GM18499 (cell line): ENCODE results near the gene WT1.

Experiments
- ATAC-seq: cut with Tn5 transposase; IDR thresholded peaks from one replicate; pipeline ENCODE4 v1.9.1; 2021; ENCODE audit warnings: moderate number of reproducible peaks; ENCODE audit not compliant: insufficient read depth, unreplicated experiment

WT1 gene

DNA sequence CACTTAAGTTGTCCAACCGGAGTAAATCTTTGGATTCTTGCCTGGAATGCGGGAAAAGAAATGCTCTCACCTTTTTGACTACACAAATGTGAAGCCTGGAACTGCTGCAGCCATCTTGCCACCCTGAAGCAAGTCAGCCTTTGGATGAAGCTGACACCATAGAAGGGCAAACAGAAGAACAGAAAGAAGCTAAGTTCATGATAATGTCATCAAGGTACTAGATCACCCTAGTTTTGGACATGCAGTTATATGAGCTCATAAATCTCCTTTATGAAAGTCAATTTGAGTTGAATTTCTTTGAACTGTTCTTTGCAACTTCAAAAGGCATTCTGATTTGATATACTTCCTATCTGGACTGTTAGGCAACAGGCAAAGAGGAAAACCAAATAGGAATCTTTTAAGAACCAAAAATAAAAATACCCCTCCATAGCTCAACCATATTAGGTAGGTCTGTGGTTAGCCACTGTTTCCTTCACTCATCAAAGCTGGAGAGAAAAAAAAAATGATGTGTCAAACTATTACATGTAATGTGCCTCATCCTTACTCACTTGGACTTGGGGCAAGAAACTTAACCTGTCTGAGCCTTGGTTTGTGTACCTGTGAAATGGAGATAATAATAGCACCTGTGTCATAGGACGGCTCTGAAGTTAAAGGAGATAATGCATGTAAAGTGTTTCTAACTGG is 91.9 kb downstream of the WT1 start:
- no peak for ATAC-seq

DNA sequence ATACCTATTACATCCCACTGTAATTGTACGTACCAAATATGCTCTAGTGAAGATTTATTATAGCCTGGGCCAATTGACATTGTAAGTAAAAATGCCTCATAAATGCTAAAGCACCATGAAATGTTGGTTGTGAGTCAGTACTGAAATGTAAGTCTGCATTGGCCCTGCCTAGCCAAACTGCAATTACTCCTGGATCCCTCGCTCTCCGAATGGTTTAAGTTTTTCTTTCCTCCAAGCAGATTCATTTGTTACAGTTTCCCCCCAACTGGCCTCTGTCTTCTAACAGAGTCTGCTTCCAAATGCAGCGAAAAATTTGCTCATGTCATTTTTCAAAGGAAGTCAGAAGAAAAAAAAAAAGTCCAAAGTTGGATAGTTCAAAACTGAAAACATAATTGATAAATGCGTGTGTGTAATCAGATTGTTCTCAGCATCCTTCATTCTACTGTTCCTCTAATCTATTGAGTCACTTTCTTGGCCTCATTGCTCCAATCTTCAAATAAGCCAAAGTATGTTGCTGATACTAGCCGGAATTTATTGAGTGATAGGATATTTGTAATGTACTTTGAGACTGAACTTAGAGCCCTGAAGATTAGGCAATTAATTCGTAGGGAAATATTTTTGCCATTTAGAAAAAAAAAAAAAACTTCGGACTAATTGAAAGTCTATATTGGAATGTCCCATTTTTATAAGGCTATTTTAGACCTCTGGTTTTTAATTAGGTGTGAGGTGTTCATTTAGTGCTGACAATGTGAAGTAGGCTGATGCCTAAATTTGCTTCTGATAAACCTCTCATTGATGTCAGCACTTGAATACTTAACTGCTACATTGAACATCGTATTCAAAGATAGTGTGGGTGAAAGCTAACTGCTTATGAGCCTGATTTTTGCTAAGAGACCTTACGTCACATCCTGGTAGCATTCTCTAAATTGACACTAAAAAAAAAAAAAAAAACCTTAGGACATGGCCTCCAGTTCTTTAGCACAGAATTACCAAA is 93.4 kb downstream of the WT1 start:
- no peak for ATAC-seq

DNA sequence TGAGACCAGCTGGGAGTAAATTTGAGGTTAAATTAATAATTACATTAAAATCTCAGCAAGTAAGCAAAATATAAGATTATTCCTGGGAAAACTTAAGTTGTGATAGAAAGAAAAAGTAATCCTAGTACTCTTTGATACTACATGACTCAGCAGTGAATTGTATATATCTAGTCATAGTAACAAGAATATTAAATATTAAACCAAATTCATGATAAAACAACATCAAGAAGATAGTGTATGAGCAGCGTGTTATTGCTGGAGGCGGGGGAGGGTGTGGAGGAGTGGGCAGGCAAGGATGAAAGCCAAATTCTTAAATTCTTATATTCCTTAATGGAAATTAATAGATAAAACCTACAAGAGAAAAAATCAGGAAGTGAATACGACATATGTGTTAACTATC is 95.2 kb downstream of the WT1 start:
- ATAC-seq = no peak
